Activated T-cell treated with anti-CD3 and anti-CD28 coated beads, Interleukin-2, amount 50 U/mL, for 24 hours (primary cell): ENCODE data around the gene VENTX.

ENCODE experiments used
- DNase-seq: peaks from one replicate; pipeline ENCODE4 v3.0.0-alpha.2; 2020
- H3K27ac Mint-ChIP-seq: 2 replicates; pipeline ENCODE4 v1.8.0; 2020; ENCODE audit warnings: mild to moderate bottlenecking, mixed read lengths
- H3K27me3 Mint-ChIP-seq: 2 replicates; pipeline ENCODE4 v1.8.0; 2020; ENCODE audit warnings: mixed read lengths
- H3K36me3 Mint-ChIP-seq: 2 replicates; pipeline ENCODE4 v1.8.0; 2020; ENCODE audit warnings: low read depth, mixed read lengths
- H3K4me1 Mint-ChIP-seq: 2 replicates; pipeline ENCODE4 v1.8.0; 2020; ENCODE audit warnings: low read depth, mixed read lengths
- H3K4me3 Mint-ChIP-seq: 2 replicates; pipeline ENCODE4 v1.8.0; 2020; ENCODE audit warnings: mild to moderate bottlenecking, moderate library complexity, mixed read lengths
- H3K9me3 Mint-ChIP-seq: 2 replicates; pipeline ENCODE4 v1.8.0; 2020; ENCODE audit warnings: mixed read lengths

VENTX gene

DNA sequence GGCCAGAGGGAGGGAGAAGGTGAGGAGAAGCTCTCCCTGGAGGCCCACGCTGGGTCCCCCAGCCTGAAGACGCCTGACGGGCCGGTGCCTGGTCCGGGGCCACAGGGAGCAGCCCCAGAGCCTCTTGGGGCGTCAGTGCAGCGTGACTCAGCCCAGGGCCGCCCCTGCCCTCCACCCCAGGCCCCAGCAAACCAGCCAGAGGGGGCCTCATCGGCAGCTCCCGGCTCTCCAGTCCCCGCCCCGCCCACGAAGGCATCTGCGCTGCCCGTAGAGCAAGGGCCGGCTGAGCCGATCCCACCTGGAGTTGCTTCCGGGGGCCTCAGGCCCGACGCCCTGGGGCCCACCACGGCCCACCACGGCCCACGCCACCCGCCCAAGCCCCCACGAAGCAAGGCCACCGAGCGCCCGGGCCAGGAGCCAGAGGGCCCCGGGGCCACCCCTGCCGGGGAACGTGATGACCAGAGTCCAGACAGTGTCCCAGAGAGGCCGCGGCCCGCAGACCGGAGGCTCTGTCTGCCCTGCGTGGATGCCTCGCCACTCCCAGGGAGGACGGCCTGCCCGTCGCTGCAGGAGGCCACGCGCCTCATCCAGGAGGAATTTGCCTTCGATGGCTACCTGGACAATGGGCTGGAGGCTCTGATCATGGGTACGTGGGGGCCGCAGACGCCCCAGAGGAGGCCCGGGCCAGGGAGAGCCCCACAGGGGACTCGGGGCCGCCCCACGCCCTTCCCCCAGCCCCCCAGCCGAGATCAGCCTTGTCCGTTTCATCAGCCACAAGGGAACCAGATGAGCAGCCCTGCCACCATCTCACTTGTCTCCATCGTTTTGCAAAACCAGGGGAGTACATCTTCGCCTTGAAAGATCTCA, 38.8 kb upstream of the VENTX start:
- Mint-ChIP-seq H3K9me3 (peaks cover 2% of the 10 kb centered on the region), H3K27me3 (no peaks in the 10 kb centered on the region), H3K27ac (no peak overlapping the region), H3K4me3 (no peak overlapping the region), H3K36me3 (no peaks in the 10 kb centered on the region), H3K4me1 (no peaks in the 10 kb centered on the region)
- no peak for DNase-seq

DNA sequence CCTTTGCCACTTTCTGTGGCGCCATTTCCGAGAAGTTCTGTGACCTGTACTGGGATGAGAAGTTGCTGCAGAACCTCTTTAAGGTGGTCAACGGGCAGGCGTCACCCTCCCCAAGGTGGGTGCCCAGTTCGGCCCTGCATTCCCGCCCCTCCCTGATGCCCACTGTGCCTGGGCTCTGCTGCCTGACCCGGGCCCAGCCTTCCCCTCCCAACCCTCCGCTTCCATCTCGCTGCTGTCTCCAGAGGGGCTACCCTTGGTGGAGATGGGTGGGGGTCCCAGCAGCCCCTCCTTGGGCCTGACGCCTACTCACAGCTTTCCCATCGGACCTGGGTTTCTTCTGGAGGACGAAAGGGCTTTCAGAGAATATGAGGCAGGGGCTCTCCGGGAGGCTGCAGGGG, 38.2 kb upstream of the VENTX start:
- DNase-seq, result no peak
- no peak overlapping the region for H3K27ac Mint-ChIP-seq
- no peaks in the 10 kb centered on the region for H3K36me3 Mint-ChIP-seq

DNA sequence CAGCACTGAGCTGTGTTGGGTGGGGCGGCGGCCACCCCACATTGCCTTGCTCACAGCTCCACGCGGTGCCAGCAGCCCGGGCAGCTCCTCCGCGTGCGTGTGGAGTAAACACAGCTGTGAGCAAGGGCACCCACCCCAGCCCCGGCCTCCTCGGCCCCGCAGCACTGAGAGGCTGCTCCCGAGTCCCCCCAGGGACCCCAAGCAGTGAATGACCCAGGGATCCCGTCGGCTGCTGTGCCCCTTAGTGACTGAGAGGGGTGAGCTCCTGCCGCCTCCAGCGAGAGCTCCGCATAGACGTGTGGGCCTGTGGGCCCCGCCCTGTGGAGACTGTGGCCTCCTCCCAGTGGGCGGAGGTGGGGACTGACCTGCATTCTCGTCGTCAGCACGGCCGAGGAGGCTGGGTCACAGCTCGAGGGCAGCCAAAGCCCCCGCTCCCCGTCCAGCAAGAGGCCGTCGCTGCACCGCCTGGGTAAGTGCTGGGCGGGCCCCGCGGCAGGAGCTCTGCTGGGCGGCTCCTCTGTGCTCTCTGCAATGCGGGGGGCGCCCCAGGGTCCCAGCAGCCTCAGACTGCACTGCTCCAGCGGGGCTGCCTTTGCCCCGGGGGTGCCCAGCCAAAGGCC, 37.6 kb upstream of the VENTX start:
- H3K27me3 Mint-ChIP-seq, result no peaks in the 10 kb centered on the region
- no peaks in the 10 kb centered on the region for H3K9me3 Mint-ChIP-seq
- H3K36me3 Mint-ChIP-seq, result no peaks in the 10 kb centered on the region
- H3K27ac Mint-ChIP-seq, result no peak overlapping the region
- H3K4me1 Mint-ChIP-seq, result no peaks in the 10 kb centered on the region
- no peak for DNase-seq
- H3K4me3 Mint-ChIP-seq, result no peak overlapping the region

More for the DNA sequence above, 38.2 kb upstream of the VENTX start:
- Mint-ChIP-seq H3K9me3 (no peaks in the 10 kb centered on the region), H3K4me3 (no peak overlapping the region), H3K27me3 (no peaks in the 10 kb centered on the region), H3K4me1 (no peaks in the 10 kb centered on the region)

DNA sequence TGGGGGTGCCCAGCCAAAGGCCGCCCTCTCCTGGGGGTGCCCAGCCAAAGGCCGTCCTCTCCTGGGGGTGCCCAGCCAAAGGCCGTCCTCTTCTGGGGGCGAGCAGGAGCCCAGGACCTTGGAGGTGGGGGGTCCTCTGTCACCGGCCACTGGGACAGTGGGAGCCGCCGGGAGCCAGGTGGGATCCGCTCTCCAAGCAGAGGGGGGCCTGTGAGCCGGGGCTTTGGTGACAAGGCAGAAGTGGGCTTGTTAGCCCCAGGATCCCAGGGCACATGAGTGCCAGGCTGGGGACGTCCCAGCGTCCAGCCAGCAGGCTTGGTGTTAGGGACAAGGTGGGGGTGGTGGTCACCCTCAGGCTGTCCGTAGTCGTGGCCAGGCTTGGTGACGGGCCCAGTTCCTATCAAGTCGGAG, 37.0 kb upstream of the VENTX start:
- H3K4me3 Mint-ChIP-seq, result no peak overlapping the region
- no peaks in the 10 kb centered on the region for H3K4me1 Mint-ChIP-seq
- H3K27me3 Mint-ChIP-seq, result no peaks in the 10 kb centered on the region
- no peaks in the 10 kb centered on the region for H3K36me3 Mint-ChIP-seq
- DNase-seq, result no peak
- no peak overlapping the region for H3K27ac Mint-ChIP-seq
- H3K9me3 Mint-ChIP-seq, result no peaks in the 10 kb centered on the region

DNA sequence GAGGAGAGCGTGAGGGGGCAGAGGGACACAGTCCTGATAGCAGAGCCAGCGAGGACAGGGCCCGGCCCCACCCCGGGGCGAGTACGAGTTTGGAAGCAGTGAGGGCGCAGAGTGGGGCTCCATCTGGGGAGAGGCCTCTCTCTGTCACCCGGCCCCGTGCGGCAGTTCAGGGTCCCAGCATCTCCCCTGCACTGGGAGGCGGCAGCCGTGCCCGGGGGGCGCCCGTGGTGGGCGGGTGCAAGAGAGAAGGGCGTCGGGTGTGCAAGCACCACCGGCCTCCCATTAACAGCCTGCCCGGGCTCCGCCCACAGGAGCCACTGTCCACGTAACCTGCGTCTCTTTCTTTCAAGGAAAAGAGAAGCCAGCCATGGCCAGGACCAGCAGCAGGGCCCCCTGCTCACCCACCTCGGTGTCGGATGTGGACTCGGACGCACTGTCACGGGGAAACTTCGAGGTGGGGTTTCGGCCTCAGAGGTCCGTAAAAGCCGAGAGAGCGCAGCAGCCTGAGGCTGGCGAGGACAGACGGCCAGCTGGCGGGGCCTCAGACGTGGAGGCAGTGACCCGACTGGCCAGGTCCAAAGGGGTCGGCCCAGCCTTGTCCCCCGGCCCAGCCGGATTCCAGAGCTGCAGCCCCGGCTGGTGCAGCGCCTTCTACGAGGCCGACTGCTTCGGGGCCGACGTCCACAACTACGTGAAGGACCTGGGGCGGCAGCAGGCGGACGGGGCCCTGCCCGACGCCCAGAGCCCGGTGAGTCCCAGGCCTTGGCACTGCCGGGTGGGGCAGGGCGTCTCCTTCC, 36.3 kb upstream of the VENTX start:
- Mint-ChIP-seq H3K27me3 (no peaks in the 10 kb centered on the region), H3K9me3 (no peaks in the 10 kb centered on the region), H3K4me3 (no peak overlapping the region), H3K27ac (no peak overlapping the region), H3K4me1 (no peaks in the 10 kb centered on the region), H3K36me3 (no peaks in the 10 kb centered on the region)
- DNase-seq, result no peak

DNA sequence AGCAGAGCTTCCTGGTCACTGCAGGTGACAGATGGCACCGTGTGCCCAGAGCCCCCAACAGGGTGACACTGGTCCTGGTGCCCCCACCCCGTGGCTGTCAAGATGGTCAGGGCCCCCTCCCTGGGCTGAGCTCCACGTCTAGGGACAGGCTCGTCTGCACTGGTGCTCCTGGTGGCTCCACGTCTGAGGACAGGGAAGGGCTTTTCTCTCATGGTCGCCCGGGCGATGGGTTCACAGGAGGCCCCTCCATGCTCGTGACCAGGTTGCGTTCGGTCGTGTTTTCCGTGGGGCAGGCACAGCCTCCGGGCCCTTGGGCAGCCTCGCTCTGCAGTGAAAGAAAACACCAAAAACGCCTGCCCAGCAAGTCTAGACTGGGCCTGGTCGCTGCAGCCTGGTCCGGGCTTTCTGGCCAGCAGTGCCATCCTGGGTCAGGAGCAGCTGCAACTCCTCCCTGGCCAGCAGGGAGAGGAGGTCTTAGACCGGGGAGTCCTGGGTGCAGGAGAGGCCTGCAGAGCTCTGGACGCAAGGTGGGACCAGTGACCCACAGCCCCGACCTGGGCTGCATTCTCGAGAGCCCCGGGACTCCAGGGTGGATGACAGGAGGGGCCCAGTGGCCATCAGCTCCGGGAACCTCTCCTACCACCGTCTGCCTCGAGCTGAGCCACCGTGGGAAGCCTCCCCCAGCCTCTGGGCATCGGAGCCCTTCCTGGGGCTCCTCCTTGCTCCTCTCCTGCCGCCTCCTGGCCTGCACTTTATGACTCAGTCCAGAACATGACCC, 35.5 kb upstream of the VENTX start:
- Mint-ChIP-seq H3K4me1 (no peaks in the 10 kb centered on the region), H3K36me3 (no peaks in the 10 kb centered on the region), H3K27me3 (no peaks in the 10 kb centered on the region), H3K4me3 (no peak overlapping the region), H3K27ac (no peak overlapping the region), H3K9me3 (no peaks in the 10 kb centered on the region)
- DNase-seq, result no peak

DNA sequence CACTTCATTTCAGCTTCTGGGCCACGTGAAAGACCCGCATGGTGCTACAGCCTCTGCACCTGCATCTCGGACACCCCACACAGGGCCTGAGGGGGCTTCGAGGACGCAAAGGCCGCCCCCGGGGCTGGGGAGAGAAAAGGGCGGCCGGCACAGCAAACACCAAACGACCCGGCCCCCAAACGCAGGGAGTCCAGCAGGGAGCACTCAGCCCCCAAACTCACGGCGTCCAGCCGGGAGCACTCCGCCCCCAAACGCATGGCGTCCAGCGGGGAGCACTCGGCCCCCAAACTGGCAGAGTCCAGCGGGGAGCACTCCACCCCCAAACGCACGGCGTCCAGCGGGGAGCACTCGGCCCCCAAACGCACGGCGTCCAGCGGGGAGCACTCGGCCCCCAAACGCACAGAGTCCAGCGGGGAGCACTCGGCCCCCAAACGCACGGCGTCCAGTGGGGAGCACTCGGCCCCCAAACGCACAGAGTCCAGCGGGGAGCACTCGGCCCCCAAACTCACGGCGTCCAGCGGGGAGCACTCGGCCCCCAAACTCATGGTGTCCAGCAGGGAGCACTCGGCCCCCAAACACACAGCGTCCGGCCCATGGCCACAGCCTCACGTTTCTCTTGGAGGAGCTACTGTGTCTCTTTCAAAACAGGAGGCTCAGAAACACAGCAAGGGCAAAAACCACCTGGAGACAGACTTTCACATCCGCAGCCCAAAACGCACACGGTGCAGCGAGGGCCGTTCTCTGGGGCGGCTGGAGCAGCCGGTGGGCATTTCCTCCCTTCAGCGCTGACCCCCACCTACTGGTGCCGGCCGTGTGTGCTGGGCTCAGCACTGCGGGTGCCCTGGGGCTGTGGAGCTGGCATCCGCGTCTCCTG, 34.6 kb upstream of the VENTX start:
- Mint-ChIP-seq H3K4me1 (no peaks in the 10 kb centered on the region), H3K9me3 (no peaks in the 10 kb centered on the region), H3K27me3 (no peaks in the 10 kb centered on the region), H3K4me3 (no peak overlapping the region), H3K27ac (no peak overlapping the region), H3K36me3 (no peaks in the 10 kb centered on the region)
- no peak for DNase-seq

DNA sequence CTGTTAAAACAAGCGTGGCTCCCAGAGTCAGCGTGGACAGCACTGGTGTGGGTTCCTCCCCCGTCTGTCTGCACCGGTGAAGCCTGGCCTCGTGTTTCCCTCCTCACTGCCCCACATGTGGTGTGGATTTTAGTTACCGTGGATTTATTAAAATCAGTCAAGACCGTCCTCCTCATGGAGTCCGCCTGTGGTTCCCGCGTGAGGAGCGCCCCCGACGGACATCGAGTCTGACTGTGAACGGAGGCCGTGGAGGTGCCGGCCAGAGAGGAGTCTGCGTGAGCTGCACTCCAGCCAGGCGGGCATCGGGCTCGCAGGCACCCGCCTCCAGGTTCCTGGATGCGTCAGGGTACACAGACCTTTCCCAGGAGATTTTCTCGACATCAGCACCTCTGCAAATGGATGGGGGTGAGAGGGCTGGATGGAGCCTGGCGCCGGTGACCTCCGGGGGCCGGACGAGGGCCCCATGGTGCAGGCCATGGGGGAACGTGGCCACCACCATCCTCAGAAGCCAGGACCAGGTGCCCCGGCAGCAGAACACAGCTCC, 33.9 kb upstream of the VENTX start:
- Mint-ChIP-seq H3K36me3 (no peaks in the 10 kb centered on the region), H3K27me3 (no peaks in the 10 kb centered on the region), H3K9me3 (no peaks in the 10 kb centered on the region), H3K4me3 (no peak overlapping the region), H3K4me1 (no peaks in the 10 kb centered on the region), H3K27ac (no peak overlapping the region)
- DNase-seq, result no peak

DNA sequence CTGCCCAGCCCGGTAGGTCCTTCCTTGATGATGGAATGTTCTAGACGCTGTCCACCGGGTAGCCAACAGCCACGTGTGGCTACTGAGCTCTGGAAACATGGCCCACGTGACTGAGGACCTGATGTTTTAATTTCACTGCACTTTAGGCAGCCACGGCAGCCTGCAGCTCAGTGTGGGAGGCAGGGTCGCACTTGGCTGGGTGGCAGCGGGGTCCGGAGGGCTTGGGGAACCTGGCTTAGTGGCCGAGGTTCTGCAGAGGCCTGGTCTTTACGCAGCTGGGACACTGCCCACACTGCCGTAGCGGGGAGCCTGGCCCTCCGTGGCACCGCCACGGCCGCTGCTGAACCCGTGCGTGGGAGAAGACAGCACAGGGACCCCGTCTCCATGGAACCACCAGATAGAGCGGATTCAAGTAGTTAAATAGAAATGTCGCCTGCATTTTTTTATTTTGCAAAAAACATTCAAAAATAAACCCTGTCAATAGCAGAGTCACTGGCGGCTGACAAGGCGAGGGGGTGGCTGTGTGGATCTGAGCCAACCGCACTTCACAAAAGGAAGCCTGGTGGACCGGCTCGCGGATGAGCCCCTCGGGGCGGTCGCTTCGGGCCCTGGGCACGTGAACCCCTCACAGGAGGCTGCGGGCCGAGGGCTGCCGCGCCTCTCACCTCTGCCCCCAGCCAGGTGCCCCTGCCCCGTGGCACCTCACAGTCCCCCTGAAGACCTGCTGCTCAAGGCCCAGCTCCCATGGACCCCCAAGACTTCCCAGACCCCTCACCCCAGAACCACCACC, 33.2 kb upstream of the VENTX start:
- H3K27me3 Mint-ChIP-seq, result no peaks in the 10 kb centered on the region
- H3K4me1 Mint-ChIP-seq, result no peaks in the 10 kb centered on the region
- H3K36me3 Mint-ChIP-seq, result no peaks in the 10 kb centered on the region
- no peak overlapping the region for H3K4me3 Mint-ChIP-seq
- H3K9me3 Mint-ChIP-seq, result no peaks in the 10 kb centered on the region
- no peak overlapping the region for H3K27ac Mint-ChIP-seq
- no peak for DNase-seq

DNA sequence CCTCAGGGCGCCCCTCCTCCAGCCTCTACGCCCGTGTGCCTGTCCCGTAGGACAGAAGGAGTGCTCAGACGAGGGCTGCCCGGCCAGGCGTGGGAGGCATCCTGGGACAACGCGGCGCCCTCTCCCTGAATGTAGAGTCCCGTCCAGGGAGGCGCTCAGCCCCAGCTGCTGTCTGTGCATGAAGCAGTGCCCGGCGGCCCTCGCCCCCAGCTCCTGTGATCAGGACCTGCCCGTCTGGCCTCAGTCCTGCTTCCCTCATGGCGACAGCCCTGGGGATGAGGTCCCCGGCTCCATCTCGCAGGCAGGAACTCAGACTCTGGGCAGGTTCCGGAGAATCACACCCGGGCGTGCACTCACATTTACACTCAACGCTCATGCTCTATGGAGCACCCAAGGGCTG, 32.5 kb upstream of the VENTX start:
- no peak for DNase-seq
- H3K27ac Mint-ChIP-seq, result no peak overlapping the region
- no peaks in the 10 kb centered on the region for H3K9me3 Mint-ChIP-seq
- H3K4me1 Mint-ChIP-seq, result no peaks in the 10 kb centered on the region
- H3K36me3 Mint-ChIP-seq, result no peaks in the 10 kb centered on the region
- H3K27me3 Mint-ChIP-seq, result no peaks in the 10 kb centered on the region
- H3K4me3 Mint-ChIP-seq, result no peak overlapping the region

DNA sequence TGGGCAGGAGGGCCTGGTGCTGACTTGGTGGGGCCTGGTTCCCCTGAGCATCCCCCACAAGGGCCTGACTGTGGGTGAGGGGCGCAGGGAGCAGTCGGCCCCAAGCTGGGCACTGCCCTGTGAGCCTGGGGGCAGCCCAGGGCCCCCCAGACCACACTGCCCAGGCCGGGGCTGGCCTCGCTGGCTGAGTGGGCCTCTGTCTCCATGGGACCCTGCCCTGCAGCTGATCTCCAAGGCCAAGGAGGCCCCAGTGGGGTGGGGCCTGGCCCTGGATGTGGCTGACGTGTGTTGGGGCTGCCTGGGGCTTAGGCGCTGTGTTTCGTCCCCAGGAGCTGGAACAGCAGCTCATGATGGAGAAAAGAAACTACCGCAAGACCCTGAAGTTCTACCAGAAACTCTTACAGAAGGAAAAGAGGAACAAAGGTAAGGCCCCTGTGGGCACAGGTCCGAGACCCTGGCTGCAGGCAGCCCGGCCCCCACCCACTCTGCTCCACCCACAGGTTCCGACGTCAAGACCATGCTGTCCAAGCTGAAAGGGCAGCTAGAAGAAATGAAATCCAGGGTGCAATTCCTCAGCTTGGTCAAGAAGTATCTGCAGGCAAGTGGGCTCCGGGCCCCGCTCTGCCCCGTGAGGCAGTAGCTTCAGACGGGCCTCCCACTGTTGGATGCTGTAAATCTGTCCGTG, 31.2 kb upstream of the VENTX start:
- no peak overlapping the region for H3K27ac Mint-ChIP-seq
- peaks cover 2% of the 10 kb centered on the region for H3K27me3 Mint-ChIP-seq
- H3K9me3 Mint-ChIP-seq, result no peaks in the 10 kb centered on the region
- no peak for DNase-seq
- H3K4me3 Mint-ChIP-seq, result no peak overlapping the region
- H3K4me1 Mint-ChIP-seq, result peaks cover 2% of the 10 kb centered on the region
- H3K36me3 Mint-ChIP-seq, result no peaks in the 10 kb centered on the region

DNA sequence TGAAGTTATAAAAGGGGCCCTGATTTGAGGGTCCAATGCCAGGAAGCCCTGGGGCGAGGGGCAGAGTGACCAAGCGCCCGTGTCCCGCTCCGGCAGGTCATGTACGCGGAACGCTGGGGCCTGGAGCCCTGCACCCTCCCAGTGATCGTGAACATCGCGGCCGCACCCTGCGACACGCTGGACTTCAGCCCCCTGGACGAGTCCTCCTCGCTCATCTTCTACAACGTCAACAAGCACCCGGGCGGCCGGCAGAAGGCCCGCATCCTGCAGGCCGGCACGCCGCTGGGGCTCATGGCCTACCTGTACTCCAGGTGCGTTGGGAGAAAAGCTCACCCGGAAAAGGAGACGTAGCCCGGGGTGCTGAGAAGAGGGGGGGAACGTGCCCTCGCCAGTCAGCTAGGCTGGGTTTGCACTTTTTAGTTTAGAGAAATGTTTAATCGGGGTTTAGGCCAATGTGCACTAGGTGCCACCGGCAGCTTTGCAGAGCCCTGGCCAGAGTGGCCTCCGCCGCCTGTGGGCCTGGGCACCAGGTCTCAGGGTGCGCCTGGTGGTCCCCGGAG, 30.5 kb upstream of the VENTX start:
- Mint-ChIP-seq H3K4me1 (peaks cover 2% of the 10 kb centered on the region), H3K9me3 (no peaks in the 10 kb centered on the region), H3K36me3 (no peaks in the 10 kb centered on the region), H3K27ac (no peak overlapping the region), H3K4me3 (no peak overlapping the region), H3K27me3 (peaks cover 2% of the 10 kb centered on the region)
- no peak for DNase-seq
